ENCODE measurements around the gene ANKRD44. TPM values are rescaled to one million over a fixed set of nuclear protein-coding genes. Genes with fewer than 3 reads are reported as not detected.

The ANKRD44 gene
- total RNA-seq, 4 donors from 2014 or later = 22.8 to 69.1 (median 37.5) TPM

DNA sequence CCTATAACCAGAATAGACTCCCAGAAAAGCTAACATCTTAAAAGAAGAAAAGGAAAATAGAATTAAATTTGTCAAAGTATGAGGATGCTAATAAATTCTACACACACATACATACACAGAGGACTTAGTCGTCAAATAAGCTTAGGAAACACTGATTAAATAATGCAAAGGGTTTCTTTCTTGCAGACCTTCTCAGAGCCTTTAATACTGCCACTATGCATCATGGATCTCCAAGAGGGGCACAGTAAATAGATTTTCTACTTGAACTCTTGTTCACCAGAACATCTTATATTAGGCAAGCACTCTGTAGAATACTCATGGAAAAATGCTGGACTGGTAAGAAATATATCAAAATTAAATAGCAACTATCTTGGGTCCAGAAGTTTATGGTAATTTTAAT lies 69.4 kb downstream of the ANKRD44 start:
- TF ChIP-seq, protein P1, sequence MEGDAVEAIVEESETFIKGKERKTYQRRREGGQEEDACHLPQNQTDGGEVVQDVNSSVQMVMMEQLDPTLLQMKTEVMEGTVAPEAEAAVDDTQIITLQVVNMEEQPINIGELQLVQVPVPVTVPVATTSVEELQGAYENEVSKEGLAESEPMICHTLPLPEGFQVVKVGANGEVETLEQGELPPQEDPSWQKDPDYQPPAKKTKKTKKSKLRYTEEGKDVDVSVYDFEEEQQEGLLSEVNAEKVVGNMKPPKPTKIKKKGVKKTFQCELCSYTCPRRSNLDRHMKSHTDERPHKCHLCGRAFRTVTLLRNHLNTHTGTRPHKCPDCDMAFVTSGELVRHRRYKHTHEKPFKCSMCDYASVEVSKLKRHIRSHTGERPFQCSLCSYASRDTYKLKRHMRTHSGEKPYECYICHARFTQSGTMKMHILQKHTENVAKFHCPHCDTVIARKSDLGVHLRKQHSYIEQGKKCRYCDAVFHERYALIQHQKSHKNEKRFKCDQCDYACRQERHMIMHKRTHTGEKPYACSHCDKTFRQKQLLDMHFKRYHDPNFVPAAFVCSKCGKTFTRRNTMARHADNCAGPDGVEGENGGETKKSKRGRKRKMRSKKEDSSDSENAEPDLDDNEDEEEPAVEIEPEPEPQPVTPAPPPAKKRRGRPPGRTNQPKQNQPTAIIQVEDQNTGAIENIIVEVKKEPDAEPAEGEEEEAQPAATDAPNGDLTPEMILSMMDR (IDR thresholded peaks at IDR 0.05; ENCODE audit: low read depth) = no peak

DNA sequence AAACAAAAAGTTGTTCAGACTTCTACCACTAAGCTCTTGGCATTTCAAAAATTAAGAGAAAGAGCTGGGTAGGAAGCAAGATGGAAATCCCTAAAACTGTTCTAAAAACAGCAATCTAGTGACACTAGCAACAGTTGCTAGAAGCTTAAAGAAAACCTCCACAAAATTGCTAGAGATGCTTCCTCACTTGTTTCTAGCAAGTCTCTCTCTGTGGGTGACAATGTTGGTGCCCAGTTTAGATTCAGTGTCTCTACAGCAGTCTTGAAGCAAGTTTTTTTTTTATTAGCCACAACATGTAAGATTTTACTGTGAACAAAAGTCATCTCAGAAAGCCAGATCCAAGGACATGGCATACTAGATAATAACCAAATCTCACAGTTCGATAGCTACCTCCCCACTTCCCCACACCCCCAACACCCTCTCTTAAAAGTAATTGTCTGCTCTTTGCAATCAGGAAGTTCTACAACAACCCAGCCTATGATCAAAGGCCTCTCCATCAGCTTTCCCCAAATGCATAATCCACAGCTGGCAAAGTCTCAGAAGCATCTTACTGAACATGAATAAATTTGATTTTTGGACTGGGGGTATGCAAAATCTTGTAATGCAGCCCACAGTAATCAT lies 70.0 kb downstream of the ANKRD44 start:
- TF ChIP-seq, protein P1 (IDR thresholded peaks at IDR 0.05; ENCODE audit: low read depth) = no peak

GRCh38 chr2:197239434-197239833 lies 71.1 kb downstream of the ANKRD44 start:
- TF ChIP-seq, protein P1 (IDR thresholded peaks at IDR 0.05; ENCODE audit: low read depth) = no peak

DNA sequence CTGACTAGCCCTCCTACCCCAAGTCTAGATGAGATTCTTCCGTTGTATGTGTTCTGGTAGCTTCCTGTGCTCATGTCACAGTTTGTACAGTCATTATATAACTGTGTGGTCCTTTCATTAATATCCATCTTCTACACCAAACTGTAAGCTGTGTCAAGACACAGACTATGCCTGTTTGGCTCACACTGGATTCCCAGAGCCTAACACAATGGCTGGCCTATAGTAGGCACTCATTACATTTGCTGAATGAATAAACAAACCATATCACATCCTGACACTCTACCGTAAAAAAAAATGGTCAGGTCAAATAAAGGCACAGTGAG lies 72.6 kb downstream of the ANKRD44 start:
- TF ChIP-seq, protein P1 (IDR thresholded peaks at IDR 0.05; ENCODE audit: low read depth) = no peak

DNA sequence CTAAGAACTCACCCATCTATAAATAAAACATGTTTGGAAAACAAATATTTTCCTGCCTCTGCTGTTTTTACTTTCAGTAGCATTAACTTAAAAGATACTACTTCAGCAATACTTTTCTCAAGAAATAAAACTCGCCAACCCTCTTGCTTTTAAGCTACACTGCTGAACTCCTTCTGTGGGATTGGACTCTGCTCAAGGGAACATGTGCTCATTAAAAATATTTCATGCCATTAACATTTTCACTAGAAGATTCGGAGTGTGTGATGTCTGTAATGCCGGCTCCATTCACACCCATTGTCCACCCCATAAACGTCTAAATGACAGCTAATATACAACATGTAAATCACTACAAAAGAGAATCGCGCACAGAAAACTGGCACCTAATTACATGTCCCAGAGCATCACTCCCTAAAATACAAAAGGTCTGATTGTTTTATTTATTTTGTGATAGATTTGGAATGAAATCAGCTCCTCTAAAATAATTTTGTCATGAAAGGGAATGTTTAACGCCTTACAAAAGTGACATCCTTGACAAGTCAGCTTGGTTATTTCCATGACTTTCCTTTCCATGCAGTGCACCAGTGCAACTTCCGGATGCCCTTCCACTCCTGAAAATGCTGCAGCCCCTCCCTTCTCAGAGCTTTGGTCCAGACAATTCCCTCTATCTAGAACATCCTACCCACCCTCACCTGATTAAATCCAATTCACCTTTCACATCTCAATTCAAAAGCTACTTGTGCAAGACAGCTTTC lies 73.1 kb downstream of the ANKRD44 start:
- TF ChIP-seq, protein P1 (IDR thresholded peaks at IDR 0.05; ENCODE audit: low read depth) = no peak

- TF ChIP-seq, protein P1 (IDR thresholded peaks at IDR 0.05; ENCODE audit: low read depth) = no peak
These were observed 73.8 kb downstream of the ANKRD44 start for GRCh38 chr2:197236816-197237215.

DNA sequence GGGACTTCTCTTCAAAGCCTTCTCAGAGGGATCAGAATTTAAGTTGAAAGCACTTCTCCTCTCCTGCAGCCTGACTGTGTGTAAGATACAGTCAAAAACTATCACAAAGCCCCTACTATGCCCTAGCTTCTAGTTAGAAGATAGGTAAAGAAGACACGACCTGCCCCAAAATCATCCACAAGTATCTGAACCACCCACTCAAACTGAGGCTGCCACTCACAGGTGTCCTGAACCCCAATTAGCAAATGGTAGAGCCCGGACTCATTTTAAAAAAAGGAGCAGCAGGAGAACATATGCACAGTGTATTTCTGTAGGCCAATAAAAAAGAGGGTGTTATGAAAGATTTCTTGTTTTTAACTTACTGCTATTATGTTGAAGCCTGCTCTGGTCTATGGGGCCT lies 74.4 kb downstream of the ANKRD44 start:
- TF ChIP-seq, protein P1 (IDR thresholded peaks at IDR 0.05; ENCODE audit: low read depth) = no peak
